NCI-H748 (cell line): Measurements from ENCODE around the gene SOCS4.
"Not testable (repeated sequence)": the region's sequence is repeated elsewhere in the genome, so short reads cannot be mapped to it uniquely, and the experiment has no call there.

ENCODE experiments used
- DNase-seq: peaks from one replicate; lab custom pipeline; 2025; ENCODE audit not compliant: unreplicated experiment; lab: John Stamatoyannopoulos, UW

The SOCS4 gene

GRCh38 chr14:55051423-55052268, 24.6 kb downstream of the SOCS4 start, which contains the start of gene MAPK1IP1L:
TSS of gene MAPK1IP1L (plus strand) at chr14:55051647. CDS start at chr14:55061684, 10,037 bp downstream.
- DNase-seq = peak; percentile 91

DNA sequence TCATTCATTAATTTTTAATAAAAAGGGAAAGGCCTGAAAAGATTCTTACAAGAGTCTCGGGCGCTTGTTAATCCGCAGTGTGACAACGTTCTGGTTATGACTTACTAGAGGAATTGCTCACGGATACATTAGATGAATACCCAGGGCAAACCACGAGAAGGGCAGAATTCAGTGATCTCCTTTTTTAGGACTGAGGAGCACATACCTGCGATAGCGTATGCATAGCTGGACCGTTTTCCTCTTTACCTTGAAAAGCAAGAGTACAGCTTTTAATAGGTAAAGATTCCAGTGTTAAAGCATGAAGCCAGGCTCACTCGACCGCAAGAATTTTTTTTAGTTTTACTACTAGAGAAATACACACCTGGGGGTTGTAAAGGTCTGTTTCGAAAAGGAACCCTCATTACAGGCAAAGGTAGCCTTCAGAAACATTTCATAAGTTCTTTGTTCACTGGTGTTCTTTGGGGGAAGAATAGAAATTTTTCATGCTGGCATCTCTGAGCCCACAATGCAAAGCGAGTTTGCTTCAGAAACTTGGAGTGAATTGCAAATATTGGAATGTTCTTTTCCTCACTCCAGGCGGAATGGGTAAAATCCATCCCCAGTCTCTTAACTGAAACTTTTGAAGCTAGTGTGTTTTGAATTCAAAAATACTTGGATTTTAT, 25.4 kb downstream of the SOCS4 start:
- peak; percentile 25 for DNase-seq

DNA sequence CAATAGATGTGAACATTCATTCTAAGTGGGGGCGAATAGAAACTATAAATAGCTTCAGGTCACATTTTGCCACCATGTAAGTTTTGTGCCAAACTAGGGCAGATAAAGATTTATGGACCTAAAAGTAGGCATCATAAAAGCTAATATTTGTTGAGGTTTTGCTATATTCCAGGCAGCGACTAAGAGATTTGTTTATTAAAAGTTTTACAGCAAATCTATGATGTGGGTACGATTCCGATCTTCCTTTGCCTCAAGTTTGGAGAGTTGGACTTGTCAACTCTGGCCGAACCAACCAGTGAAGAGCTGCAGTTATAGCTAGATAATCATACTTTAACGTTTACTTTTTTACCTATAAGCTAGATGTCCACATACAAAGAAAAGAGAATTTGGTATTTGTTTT, 26.0 kb downstream of the SOCS4 start:
- DNase-seq = no peak

DNA sequence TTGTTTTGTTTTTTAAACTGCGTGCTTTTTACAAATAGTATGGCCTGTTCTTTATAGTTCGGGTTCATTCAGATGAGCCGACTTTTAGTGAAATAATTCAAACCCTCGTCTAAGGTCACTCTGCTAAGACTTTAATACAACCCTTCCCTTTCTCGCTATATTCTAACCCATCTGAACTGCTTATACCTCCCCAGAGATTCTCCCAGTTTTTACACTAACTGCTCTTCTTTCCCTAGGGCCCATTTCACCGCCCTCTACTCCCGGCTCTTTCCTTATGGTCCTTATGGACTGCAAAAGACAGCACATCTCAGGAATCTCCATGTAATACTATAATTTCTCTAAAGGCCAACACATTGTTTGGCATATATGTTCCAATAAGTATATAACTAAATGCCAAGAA, 26.5 kb downstream of the SOCS4 start:
- no peak for DNase-seq

DNA sequence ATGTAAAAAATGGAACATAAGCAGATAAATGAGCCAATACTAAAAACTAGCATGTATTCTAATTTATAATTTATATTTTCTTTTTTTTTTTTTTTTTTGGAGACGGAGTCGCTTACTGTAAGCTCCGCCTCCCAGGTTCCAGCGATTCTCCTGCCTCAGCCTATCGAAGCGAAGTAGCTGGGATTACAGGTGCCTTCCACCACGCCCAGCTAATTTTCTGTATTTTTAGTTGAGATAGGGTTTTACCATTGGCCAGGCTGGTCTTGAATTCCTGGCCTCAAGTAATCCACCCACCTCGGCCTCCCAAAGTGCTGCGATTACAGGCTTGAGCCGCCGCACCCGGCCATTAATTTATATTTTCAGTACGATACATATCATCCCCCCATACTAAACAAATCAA, 27.1 kb downstream of the SOCS4 start:
- no peak for DNase-seq

DNA sequence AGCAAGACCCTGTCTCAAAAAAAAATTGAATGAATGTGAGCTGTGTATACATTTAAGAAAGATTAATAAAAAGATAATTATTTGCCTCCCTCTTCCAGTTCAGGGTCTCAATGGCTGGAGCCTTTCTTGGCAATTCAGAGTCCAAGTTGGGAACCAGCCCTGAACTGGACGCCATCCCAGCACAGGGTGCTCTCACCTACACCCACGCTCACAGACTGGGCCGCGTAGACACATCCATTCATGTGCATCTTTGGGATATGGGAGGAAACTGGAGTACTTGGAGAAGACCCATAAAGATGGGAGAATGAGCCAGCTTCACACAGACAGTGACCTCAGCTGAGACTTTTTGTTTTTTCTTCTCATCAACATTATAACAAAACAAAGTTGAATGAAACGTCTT, 30.9 kb downstream of the SOCS4 start:
- DNase-seq = no peak

DNA sequence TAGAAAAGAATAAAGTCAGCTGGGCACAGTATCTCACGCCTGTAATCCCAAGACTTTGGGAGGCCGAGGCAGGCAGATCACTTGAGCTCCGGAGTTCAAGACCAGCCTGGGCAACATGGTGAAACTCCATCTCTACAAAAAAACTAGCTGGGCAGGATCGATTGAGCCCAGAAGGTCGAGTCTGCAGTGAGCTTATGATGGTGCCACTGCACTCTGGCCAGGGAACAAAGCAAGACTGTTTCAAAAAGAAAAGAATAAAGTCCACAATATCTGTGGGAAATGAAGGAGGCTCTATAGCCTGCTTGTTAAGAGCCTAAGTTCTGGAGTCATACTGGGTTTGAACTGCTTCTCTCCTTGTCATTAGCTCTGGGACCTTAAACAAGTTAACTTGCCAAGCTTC, 32.3 kb downstream of the SOCS4 start:
- no peak for DNase-seq

DNA sequence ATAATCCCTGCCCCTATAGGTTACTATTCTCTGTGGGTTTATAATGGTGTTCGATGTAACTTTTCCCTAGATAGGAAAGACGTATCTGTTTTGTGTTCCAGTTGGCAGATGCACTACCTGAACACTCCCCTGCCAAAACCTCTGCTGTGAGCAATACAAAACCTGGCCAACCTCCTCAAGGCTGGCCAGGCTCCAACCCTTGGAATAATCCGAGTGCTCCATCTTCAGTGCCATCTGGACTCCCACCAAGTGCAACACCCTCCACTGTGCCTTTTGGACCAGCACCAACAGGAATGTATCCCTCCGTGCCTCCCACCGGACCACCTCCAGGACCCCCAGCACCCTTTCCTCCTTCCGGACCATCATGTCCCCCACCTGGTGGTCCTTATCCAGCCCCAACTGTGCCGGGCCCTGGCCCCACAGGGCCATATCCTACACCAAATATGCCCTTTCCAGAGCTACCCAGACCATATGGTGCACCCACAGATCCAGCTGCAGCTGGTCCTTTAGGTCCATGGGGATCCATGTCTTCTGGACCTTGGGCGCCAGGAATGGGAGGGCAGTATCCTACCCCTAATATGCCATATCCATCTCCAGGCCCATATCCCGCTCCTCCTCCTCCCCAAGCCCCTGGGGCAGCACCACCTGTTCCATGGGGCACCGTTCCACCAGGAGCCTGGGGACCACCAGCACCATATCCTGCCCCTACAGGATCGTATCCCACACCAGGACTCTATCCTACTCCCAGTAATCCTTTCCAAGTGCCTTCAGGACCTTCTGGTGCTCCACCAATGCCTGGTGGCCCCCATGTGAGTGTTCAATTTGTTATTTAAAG, 35.7 kb downstream of the SOCS4 start:
- no peak for DNase-seq

DNA sequence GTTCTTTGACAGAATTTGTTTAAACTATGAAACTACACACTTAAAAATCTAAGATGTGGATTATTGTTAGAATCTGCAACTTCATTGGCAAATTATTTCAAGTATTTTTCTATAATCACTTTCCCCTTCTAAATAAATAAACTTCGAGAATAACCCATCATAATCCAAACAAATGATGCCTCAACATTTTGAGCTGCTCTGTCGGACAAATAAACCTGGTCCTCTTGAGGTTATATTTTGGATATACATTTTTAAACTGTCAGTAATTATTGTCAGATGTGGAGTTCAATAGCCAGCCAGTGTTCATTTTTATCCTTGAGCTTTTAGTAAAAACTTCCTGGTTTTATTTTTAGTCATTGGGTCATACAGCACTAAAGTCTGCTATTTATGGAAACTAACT, 37.9 kb downstream of the SOCS4 start:
- DNase-seq = not testable (repeated sequence)

DNA sequence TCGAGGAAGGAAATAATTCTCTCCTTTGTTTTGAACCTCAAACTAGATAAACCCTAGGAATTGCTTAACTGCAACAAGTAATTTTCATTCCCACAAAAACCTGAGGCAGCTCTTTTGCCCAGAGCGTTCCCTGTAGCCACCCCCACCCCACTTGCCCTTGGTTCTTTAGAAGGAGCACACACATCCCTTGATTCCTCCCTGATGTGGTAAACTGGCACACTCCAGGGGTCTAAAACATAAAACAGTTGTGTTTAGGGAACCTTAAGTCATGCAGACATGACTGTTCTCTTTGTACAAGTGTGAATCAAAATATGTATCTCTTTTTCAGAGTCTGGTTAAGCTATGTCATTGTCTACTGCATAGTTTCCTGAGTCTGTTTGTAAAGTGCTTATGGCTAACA, 38.4 kb downstream of the SOCS4 start:
- DNase-seq = no peak

DNA sequence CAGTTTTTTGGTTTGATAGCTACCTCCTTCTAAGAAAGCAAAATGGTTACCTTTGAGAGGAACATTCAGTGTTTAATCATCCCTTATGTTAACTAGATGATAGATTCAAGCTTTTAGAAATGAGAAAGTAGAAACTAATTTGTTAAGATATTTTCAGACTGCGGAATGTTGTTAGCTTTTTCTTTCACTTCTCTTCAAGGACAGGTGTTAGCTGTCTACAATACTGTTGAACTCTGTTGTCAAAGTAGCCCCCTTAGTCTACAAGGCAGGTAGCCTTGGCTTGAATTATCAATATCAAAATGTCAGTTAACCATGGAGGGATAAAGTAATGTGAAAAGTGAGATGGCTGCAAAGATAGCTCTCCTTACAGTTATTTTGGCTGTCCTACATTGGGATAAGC, 39.2 kb downstream of the SOCS4 start:
- DNase-seq = no peak

GRCh38 chr14:55070981-55071411, 44.0 kb downstream of the SOCS4 start:
- DNase-seq = no peak

DNA sequence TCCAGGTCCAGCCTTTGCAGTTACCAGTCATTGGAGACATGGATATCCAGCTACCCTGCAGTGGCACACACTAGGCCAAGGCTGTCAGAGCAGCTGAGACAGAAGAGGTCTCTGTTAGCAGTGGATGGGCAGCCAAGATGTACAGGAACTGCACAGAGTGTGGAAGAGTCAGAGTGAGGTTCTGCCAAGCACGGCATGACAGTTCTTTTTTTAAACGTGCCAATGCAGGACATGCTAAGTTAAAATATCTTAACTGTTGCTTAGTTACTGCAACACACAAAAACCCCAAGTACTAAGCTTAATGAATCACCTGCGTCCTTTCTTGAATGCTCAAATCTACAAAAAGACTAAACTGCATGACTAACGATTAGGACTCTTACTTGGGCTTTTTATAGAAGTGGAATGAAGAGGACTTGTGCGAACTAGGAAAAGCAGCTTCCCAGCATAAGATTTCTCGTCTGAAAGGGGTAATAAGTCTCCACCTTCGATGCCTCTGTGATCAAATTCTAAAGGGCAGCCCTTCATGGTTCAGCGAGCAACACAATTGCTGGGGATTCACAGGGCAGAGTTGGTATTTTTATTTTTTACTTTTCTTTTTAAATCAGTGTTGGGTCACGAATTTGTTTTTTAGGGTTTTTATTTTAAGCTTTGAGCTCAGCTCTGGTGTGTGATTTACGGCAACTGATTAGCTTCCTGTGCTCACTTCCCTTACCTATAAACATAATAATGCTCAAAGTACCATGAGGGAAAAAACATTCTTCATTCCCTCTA, 45.0 kb downstream of the SOCS4 start:
- no peak for DNase-seq

DNA sequence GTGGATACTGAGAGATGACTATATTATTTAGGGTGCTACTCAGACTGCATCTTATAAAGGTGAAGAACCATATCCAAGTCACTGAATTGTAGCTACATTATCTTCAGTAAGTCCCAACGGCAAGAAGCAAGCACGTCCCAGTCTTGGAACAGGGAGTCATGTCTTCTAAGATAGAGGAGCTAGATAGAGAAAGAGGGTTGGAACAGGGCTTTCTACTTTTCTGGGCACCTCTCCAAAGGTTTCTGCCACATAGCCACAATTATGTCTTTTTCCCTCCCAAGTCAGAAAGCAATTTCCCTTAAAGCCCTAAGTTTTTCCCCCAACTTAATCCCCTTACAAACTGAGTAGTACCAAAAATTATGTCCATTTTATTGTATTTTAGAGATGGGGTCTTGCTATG, 46.8 kb downstream of the SOCS4 start:
- no peak for DNase-seq

DNA sequence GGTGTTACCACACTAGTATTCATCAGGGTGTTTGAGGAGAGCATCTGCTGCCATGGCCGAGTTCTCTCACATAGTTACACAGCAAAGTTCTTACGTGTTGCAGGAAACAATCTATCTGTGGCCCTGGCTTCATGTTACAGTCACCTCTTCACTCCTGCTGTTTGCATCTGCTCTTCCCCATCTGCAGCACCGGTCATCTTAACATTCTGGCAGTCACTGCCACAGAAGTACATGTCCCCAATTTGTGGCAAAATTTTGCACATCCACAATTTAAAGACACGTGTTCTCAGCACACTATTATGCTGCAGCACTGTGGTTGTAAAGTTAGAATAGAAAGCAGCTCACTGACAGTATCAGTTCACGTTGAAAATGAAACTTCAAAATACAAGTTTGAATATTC, 47.6 kb downstream of the SOCS4 start:
- peak; percentile 6 for DNase-seq

DNA sequence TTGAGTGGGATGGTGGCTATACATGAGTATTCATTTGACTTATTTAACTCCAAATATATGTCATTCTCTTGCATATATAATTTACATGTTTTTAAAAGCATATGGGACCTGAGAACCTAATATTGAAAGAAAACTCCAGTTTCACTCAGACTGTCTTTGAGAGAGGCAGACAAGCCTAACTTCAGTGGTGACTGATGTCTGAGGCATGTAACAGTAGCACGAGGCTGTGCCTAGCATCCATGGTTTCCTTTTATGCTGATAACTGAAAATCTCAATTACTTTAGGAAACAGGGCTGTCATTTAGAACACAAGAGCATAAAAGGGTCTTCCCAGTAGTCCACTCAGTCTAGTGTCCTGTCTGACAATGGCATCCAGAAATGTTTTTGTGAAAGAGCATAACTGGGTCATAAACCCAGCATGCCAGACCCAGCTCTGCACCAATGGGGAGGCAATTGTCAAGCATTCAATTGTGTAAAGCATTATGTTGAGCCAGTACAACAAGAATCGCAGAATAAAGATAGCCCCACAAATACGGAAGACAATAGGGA, 48.7 kb downstream of the SOCS4 start:
- peak; percentile 23 for DNase-seq

- DNase-seq = no peak
Measured at GRCh38 chr14:55077170-55078151, 50.4 kb downstream of the SOCS4 start.

GRCh38 chr14:55079961-55080360, 52.9 kb downstream of the SOCS4 start:
- DNase-seq = not testable (repeated sequence)

DNA sequence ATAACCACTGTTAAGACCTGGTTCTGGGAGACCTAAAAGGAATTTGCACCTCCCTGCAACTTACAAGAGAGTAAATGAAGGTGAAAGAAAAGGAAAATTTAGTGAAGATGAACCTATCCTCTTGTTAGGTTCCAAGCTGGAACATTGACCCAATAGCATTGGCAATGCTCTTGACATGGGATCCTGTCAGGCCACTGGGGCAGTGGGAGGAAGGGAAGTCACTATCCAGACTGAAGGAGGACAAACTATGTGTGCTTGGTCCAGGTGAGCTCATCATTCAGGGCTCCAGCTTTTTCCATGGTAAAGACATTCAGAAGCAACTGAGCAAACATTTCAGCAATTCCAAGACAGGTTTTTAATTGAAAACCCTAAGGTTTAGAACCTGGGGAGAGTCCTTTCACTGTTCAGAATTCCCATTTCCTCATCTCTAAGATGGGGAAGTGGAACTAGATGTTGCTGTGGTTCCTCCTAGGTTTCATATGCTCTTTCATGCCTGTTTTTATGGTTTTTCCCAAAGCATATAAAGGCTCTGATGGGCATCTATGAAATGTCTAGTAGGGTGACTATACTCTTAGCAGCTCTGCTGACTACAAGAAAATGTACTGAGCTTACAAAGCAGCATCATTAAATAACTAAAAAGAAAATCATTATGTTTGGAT, 57.5 kb downstream of the SOCS4 start:
- DNase-seq = no peak
